T-helper 1 cell treated with Interleukin-12 subunit alpha and Interleukin-12 subunit beta and Interleukin-4 antibody, amounts not matched to agents 30 μg/mL and 1 μg/mL, for 36 hours (primary cell): ENCODE results near the gene APCDD1.
"Not testable (repeated sequence)": the region's sequence is repeated elsewhere in the genome, so short reads cannot be mapped to it uniquely, and the experiment has no call there.

ENCODE experiments used
- H3K27ac Mint-ChIP-seq: one replicate; pipeline ENCODE4 v1.8.0; 2021; ENCODE audit warnings: mild to moderate bottlenecking, mixed read lengths
- H3K27me3 Mint-ChIP-seq: one replicate; pipeline ENCODE4 v1.8.0; 2021; ENCODE audit warnings: low read depth, mixed read lengths
- H3K36me3 Mint-ChIP-seq: one replicate; pipeline ENCODE4 v1.8.0; 2021; ENCODE audit warnings: low read depth, mixed read lengths
- H3K4me1 Mint-ChIP-seq: one replicate; pipeline ENCODE4 v1.8.0; 2021; ENCODE audit warnings: low read depth, mixed read lengths
- H3K4me3 Mint-ChIP-seq: one replicate; pipeline ENCODE4 v1.8.0; 2021; ENCODE audit warnings: mild to moderate bottlenecking, moderate library complexity, mixed read lengths
- H3K9me3 Mint-ChIP-seq: one replicate; pipeline ENCODE4 v1.8.0; 2021; ENCODE audit warnings: mixed read lengths

APCDD1 gene

GRCh38 chr18:10482363-10482984, 28.0 kb downstream of the APCDD1 start:
- Mint-ChIP-seq H3K36me3 (no peaks in the 10 kb centered on the region), H3K4me1 (peaks cover 5% of the 10 kb centered on the region), H3K4me3 (no peak overlapping the region), H3K27me3 (peaks cover 3% of the 10 kb centered on the region), H3K27ac (no peak overlapping the region), H3K9me3 (no peaks in the 10 kb centered on the region)

- H3K27me3 Mint-ChIP-seq = peaks cover 3% of the 10 kb centered on the region
- H3K9me3 Mint-ChIP-seq = no peaks in the 10 kb centered on the region
- peaks cover 5% of the 10 kb centered on the region for H3K4me1 Mint-ChIP-seq
- no peak overlapping the region for H3K27ac Mint-ChIP-seq
- no peaks in the 10 kb centered on the region for H3K36me3 Mint-ChIP-seq
- no peak overlapping the region for H3K4me3 Mint-ChIP-seq
Observed at GRCh38 chr18:10482985-10483949, 28.8 kb downstream of the APCDD1 start.

GRCh38 chr18:10485475-10485874, 31.0 kb downstream of the APCDD1 start:
- H3K4me3 Mint-ChIP-seq = no peak overlapping the region
- H3K9me3 Mint-ChIP-seq = no peaks in the 10 kb centered on the region
- H3K27me3 Mint-ChIP-seq = peaks cover 3% of the 10 kb centered on the region
- no peaks in the 10 kb centered on the region for H3K36me3 Mint-ChIP-seq
- peaks cover 9% of the 10 kb centered on the region for H3K4me1 Mint-ChIP-seq
- no peak overlapping the region for H3K27ac Mint-ChIP-seq

- H3K9me3 Mint-ChIP-seq = no peaks in the 10 kb centered on the region
- peaks cover 14% of the 10 kb centered on the region for H3K4me1 Mint-ChIP-seq
- H3K27me3 Mint-ChIP-seq = peaks cover 3% of the 10 kb centered on the region
- H3K27ac Mint-ChIP-seq = no peak overlapping the region
- no peaks in the 10 kb centered on the region for H3K36me3 Mint-ChIP-seq
- H3K4me3 Mint-ChIP-seq = no peak overlapping the region
Observed at GRCh38 chr18:10486362-10486761, 31.9 kb downstream of the APCDD1 start.

- Mint-ChIP-seq H3K9me3 (no peaks in the 10 kb centered on the region), H3K27me3 (peaks cover 3% of the 10 kb centered on the region), H3K4me1 (peaks cover 14% of the 10 kb centered on the region), H3K27ac (no peak overlapping the region), H3K4me3 (no peak overlapping the region), H3K36me3 (no peaks in the 10 kb centered on the region)
Observed at GRCh38 chr18:10487154-10487553, 32.7 kb downstream of the APCDD1 start.

GRCh38 chr18:10488017-10488416, 33.6 kb downstream of the APCDD1 start:
- H3K4me1 Mint-ChIP-seq = peaks cover 14% of the 10 kb centered on the region
- H3K27ac Mint-ChIP-seq = no peak overlapping the region
- H3K9me3 Mint-ChIP-seq = no peaks in the 10 kb centered on the region
- no peak overlapping the region for H3K4me3 Mint-ChIP-seq
- H3K27me3 Mint-ChIP-seq = peaks cover 3% of the 10 kb centered on the region
- no peaks in the 10 kb centered on the region for H3K36me3 Mint-ChIP-seq

- no peak overlapping the region for H3K27ac Mint-ChIP-seq
- H3K9me3 Mint-ChIP-seq = no peaks in the 10 kb centered on the region
- peaks cover 4% of the 10 kb centered on the region for H3K27me3 Mint-ChIP-seq
- H3K36me3 Mint-ChIP-seq = no peaks in the 10 kb centered on the region
- peaks cover 9% of the 10 kb centered on the region for H3K4me1 Mint-ChIP-seq
- no peak overlapping the region for H3K4me3 Mint-ChIP-seq
Observed at GRCh38 chr18:10490401-10491165, 36.1 kb downstream of the APCDD1 start.

GRCh38 chr18:10495936-10496335, 41.5 kb downstream of the APCDD1 start:
- Mint-ChIP-seq H3K9me3 (no peaks in the 10 kb centered on the region), H3K4me3 (no peak overlapping the region), H3K4me1 (peaks cover 7% of the 10 kb centered on the region), H3K36me3 (no peaks in the 10 kb centered on the region), H3K27ac (no peak overlapping the region), H3K27me3 (peaks cover 22% of the 10 kb centered on the region)

GRCh38 chr18:10497206-10497749, 42.8 kb downstream of the APCDD1 start:
- Mint-ChIP-seq H3K4me3 (no peak overlapping the region), H3K27me3 (peaks cover 28% of the 10 kb centered on the region)

GRCh38 chr18:10499230-10499629, 44.8 kb downstream of the APCDD1 start:
- H3K4me3 Mint-ChIP-seq = no peak overlapping the region
- H3K27me3 Mint-ChIP-seq = peaks cover 37% of the 10 kb centered on the region
- peaks cover 6% of the 10 kb centered on the region for H3K4me1 Mint-ChIP-seq
- peaks cover 2% of the 10 kb centered on the region for H3K9me3 Mint-ChIP-seq
- no peaks in the 10 kb centered on the region for H3K36me3 Mint-ChIP-seq
- no peak overlapping the region for H3K27ac Mint-ChIP-seq

More at GRCh38 chr18:10497206-10497749, 42.8 kb downstream of the APCDD1 start:
- peaks cover 6% of the 10 kb centered on the region for H3K4me1 Mint-ChIP-seq
- H3K27ac Mint-ChIP-seq = no peak overlapping the region
- H3K9me3 Mint-ChIP-seq = no peaks in the 10 kb centered on the region
- H3K36me3 Mint-ChIP-seq = no peaks in the 10 kb centered on the region

- Mint-ChIP-seq H3K36me3 (no peaks in the 10 kb centered on the region), H3K27ac (no peak overlapping the region), H3K27me3 (peaks cover 37% of the 10 kb centered on the region), H3K4me3 (no peak overlapping the region), H3K9me3 (peaks cover 8% of the 10 kb centered on the region), H3K4me1 (peaks cover 6% of the 10 kb centered on the region)
Observed at GRCh38 chr18:10500038-10500437, 45.6 kb downstream of the APCDD1 start.

GRCh38 chr18:10504723-10505122, 50.3 kb downstream of the APCDD1 start:
- H3K36me3 Mint-ChIP-seq = peaks cover 2% of the 10 kb centered on the region
- peaks cover 2% of the 10 kb centered on the region for H3K4me1 Mint-ChIP-seq
- no peak overlapping the region for H3K4me3 Mint-ChIP-seq
- peaks cover 22% of the 10 kb centered on the region for H3K9me3 Mint-ChIP-seq
- H3K27me3 Mint-ChIP-seq = peaks cover 15% of the 10 kb centered on the region
- H3K27ac Mint-ChIP-seq = no peak overlapping the region

- not testable (repeated sequence) for H3K4me1 Mint-ChIP-seq
Observed at GRCh38 chr18:10505892-10506291, 51.5 kb downstream of the APCDD1 start.

GRCh38 chr18:10508591-10508990, 54.2 kb downstream of the APCDD1 start:
- Mint-ChIP-seq H3K9me3 (peaks cover 22% of the 10 kb centered on the region), H3K27ac (no peak overlapping the region), H3K36me3 (peaks cover 2% of the 10 kb centered on the region), H3K4me1 (no peaks in the 10 kb centered on the region), H3K4me3 (no peak overlapping the region), H3K27me3 (peaks cover 15% of the 10 kb centered on the region)

More at GRCh38 chr18:10505892-10506291, 51.5 kb downstream of the APCDD1 start:
- peaks cover 22% of the 10 kb centered on the region for H3K9me3 Mint-ChIP-seq
- peaks cover 18% of the 10 kb centered on the region for H3K27me3 Mint-ChIP-seq
- not testable (repeated sequence) for H3K27ac Mint-ChIP-seq, H3K4me3 Mint-ChIP-seq, H3K36me3 Mint-ChIP-seq
